Measurements from ENCODE around the gene TACC2.
A peak's percentile ranks its signal among the peaks of the same experiment; 100 is the strongest.

TACC2 gene

GRCh38 chr10:122298598-122299301 is 309.8 kb downstream of the TACC2 start:
- in situ Hi-C loops (cut with HindIII; ENCODE audit: low pct_ligation_motif_present, low pct_unique_long_range_greater_than_20kb, low sequenced_read_pairs), result loop anchor here (25.0 kb wide), 1 partner anchor 139 kb away; no protein-coding TSS in a partner anchor
- DNase-seq, result peak; percentile 83

GRCh38 chr10:122299423-122300075 is 310.6 kb downstream of the TACC2 start:
- no peak for DNase-seq
- in situ Hi-C loops (cut with HindIII; ENCODE audit: low pct_ligation_motif_present, low pct_unique_long_range_greater_than_20kb, low sequenced_read_pairs), result loop anchor here (25.0 kb wide), 1 partner anchor 138 kb away; no protein-coding TSS in a partner anchor

DNA sequence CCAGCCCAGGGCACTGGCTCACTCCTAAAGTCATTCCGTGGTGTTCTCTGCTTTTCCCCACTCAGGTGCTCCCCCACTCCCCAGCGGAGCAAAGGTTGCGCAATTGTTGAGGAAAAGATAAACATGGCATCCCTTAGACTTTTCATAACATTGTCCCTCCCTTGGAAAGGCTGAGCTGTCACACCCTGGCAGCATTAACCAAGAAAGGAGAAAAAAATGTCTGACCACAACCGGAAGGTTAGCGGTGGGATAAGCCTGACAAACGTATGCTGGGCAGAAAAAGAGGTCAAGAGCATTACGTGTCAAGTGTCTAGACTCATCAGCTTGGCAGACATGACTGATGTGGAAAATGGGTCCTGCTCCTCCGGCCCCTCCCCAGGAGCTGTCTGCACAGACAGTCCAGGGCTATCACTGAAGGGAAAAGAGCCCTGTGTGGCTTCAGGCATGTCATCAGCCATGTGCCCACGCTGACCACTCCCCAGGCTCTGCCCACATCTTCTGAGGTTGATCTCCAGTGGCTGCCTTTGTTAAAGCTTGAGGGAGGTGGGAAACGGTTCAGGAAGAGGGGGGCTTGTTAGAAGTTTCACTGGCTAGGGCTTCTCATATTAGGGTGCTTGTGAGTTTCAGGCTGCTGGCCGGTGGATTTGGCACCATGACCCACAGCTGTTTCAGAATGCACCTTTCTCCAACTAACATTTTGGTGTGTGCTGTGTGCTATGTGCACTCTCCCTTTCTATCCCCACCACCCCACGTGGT is 312.3 kb downstream of the TACC2 start:
- DNase-seq, result peak; percentile 94
- in situ Hi-C loops (cut with HindIII; ENCODE audit: low pct_ligation_motif_present, low pct_unique_long_range_greater_than_20kb, low sequenced_read_pairs), result no loop called here

DNA sequence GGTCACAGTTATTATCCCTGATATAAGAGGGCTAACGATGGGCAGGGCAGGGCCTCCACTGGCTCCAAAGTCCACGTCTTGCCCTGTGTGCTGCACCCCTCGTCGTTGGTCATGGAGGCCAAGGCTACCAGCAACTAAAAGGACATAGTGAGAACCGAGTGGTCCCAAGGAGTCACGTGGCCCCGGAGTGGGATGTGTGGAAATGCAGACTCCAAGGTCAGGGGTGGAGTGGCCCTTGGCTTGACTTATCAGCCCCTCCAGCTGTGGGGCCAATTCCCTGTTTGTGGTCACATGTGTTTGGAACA is 312.8 kb downstream of the TACC2 start:
- in situ Hi-C loops (cut with HindIII; ENCODE audit: low pct_ligation_motif_present, low pct_unique_long_range_greater_than_20kb, low sequenced_read_pairs), result no loop called here
- no peak for DNase-seq

GRCh38 chr10:122302315-122302714 is 313.4 kb downstream of the TACC2 start:
- no peak for DNase-seq
- in situ Hi-C loops (cut with HindIII; ENCODE audit: low pct_ligation_motif_present, low pct_unique_long_range_greater_than_20kb, low sequenced_read_pairs), result no loop called here

DNA sequence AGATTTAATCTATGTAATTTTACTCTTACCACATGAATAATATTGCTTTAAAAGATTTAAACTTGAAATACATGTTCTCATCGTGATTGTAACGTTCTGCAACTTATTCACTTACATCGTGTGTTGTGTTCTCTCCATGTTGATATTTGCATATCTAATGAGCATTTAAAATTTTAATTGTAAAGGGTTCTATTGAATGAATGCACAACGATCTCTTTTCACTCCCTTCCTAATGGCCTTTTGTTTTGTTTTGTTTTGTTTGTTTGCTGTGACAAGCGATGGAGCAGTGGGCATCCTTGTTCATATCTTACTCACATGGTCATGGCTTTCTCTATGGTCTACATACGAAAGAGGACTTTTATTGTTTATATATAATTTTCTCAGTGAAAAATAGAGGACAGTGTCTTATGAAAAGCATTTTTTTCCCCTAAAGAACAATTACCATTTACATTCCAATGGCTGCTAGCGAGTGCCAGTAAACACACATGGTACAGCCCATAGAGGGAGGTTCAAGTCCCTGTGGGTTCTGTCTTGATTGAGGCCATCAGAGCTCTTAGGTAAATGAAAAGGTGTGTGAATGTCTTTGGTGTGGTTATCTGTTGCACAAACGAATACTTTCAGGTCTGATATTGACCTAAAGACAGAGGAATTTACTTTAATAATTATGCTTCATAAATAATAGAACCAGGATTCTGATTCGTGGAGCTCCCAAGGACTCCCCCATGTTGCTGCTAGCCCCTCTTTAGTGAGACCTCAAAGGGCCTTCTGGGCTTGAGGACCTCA is 314.5 kb downstream of the TACC2 start:
- in situ Hi-C loops (cut with HindIII; ENCODE audit: low pct_ligation_motif_present, low pct_unique_long_range_greater_than_20kb, low sequenced_read_pairs), result no loop called here

More for the DNA sequence above, 314.5 kb downstream of the TACC2 start:
- DNase-seq, result no peak

Data from ACHN (cell line).